Activated T-cell treated with anti-CD3 and anti-CD28 coated beads, Interleukin-2, amount 50 U/mL, for 48 hours (primary cell): Measurements from ENCODE around the gene ACTRT3.
"Not testable (repeated sequence)": the region's sequence is repeated elsewhere in the genome, so short reads cannot be mapped to it uniquely, and the experiment has no call there.

Source experiments
- DNase-seq, 2 experiments: peaks; one replicate each; pipeline ENCODE4 v3.0.0-alpha.2; 2020

Gene ACTRT3

GRCh38 chr3:169772305-169772896 lies 3.0 kb upstream of the ACTRT3 start:
- no peak for DNase-seq

GRCh38 chr3:169771497-169772304 lies 2.3 kb upstream of the ACTRT3 start:
- DNase-seq, result peak; percentile 71 to 73

GRCh38 chr3:169764882-169765612 lies 4.3 kb downstream of the ACTRT3 start, which contains the start of gene TERC:
Gene TERC (minus strand): TSS chr3:169765060.
- peak; percentile 94 to 95 for DNase-seq

GRCh38 chr3:169764312-169764881 lies 5.0 kb downstream of the ACTRT3 start:
- DNase-seq, result peak; percentile 79 to 80

GRCh38 chr3:169760479-169760878 lies 8.9 kb downstream of the ACTRT3 start:
- no peak for DNase-seq

GRCh38 chr3:169759256-169759655 lies 10.1 kb downstream of the ACTRT3 start:
- no peak for DNase-seq

- no peak for DNase-seq
Observed at GRCh38 chr3:169758359-169758994, 10.9 kb downstream of the ACTRT3 start.

GRCh38 chr3:169755488-169755887 lies 13.9 kb downstream of the ACTRT3 start:
- DNase-seq, result no peak

- DNase-seq, result no peak
Observed at GRCh38 chr3:169754711-169755110, 14.7 kb downstream of the ACTRT3 start.

GRCh38 chr3:169751875-169752274 lies 17.5 kb downstream of the ACTRT3 start:
- DNase-seq, result no peak

- DNase-seq, result no peak
Observed at GRCh38 chr3:169750665-169751064, 18.7 kb downstream of the ACTRT3 start.

- no peak for DNase-seq
Observed at GRCh38 chr3:169748670-169749069, 20.7 kb downstream of the ACTRT3 start.

GRCh38 chr3:169746924-169747323 lies 22.4 kb downstream of the ACTRT3 start:
- DNase-seq, result no peak

GRCh38 chr3:169744366-169745054 lies 24.9 kb downstream of the ACTRT3 start:
- DNase-seq, result no peak

- no peak for DNase-seq
Observed at GRCh38 chr3:169739067-169739466, 30.3 kb downstream of the ACTRT3 start.

GRCh38 chr3:169731857-169732256 lies 37.5 kb downstream of the ACTRT3 start:
- not testable (repeated sequence) for DNase-seq

GRCh38 chr3:169722724-169723123 lies 46.6 kb downstream of the ACTRT3 start:
- DNase-seq, result no peak

GRCh38 chr3:169718415-169718814 lies 50.9 kb downstream of the ACTRT3 start:
- DNase-seq, result not testable (repeated sequence)
